GM18870 (cell line): Measurements from ENCODE around the gene AP2S1.
"Not testable (repeated sequence)": the region's sequence is repeated elsewhere in the genome, so short reads cannot be mapped to it uniquely, and the experiment has no call there.

ENCODE experiments used
- ATAC-seq: cut with Tn5 transposase; IDR thresholded peaks from one replicate; pipeline ENCODE4 v1.9.1; 2021; ENCODE audit warnings: moderate library complexity; ENCODE audit not compliant: unreplicated experiment

The AP2S1 gene

DNA sequence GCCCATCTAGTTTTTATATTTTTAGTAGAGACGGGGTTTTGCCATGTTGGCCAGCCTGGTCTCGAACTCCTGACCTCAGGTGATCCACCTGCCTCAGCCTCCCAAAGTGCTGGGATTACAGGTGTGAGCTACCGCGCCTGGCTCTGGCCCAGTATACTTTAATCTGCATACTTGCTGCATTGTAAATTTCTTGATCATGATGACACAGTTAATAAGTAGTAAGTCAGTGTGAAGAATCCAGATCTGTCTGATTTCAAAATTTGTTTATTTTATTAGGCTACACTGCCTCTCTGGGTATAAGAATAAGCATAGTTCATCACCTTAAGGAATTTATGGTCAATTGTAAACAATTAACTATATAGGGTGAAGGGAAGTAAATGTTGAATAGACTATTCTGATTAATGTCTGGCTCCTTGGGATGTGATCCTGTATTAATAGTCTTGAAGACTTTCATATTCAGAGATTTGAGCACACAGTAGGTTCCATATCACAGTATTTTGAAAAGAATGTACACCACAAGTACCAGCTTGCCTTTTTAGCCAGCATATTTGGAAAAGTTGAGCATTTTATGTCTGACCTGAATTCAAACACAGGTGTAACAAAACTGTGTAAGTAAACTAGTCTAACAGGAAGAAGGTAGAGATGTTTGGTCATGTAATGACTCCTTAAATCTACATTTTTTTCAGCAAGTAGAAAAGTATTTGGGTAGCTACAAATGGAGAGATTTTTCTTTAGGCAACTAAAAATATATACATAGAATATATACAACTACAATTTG, 17.6 kb upstream of the AP2S1 start:
- no peak for ATAC-seq

DNA sequence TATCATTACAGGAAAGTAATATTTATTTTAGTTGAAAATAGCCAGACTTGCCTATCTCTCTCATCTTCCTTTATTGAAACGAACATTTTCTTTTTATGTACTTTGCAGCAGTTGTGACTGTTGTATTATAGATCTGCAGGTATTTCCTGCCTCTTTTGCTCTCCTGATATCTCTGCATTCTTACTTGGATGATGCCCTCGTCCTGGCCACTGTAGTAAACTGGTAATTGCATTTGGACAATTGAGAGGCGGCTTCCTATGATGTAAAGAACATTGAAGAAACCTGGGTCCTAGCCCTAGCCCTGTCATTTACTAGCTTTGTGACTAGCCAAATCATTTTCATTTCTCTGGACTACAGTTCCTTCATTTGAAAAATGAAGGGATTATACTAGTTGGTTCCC, 16.5 kb upstream of the AP2S1 start:
- no peak for ATAC-seq

DNA sequence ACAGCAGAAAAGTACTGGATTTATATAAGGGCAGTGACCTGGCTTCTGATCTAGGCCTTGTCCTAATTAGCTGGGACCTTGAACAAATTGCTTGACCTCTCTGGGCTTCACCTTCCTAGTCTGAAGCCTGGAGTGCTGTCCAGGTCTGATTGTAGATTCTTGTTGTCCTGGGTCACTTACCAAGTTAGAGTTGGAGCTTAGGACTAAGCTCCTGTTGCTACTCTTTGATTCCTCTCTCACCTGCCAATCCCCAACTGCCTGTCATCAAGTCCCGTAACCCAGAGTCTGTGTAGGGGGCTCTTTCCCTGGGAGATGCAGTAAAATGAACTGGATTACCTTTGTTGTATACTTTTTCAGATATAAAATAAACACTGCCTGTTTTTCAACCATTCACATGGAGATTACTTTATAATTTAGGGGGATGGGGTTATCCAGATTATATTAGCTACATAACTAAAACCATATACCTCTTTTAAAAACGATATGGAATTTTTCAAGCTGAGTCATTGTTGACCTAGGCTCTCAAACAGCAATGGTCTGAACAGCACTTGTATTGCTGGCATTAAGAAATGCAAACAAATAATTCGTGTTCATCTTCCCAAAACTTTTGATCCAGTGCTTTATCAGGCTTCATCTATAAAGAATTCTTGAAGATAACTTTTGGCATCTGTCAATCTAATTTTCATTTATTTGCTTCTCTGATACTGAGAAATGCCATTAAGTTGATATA, 15.9 kb upstream of the AP2S1 start:
- no peak for ATAC-seq

DNA sequence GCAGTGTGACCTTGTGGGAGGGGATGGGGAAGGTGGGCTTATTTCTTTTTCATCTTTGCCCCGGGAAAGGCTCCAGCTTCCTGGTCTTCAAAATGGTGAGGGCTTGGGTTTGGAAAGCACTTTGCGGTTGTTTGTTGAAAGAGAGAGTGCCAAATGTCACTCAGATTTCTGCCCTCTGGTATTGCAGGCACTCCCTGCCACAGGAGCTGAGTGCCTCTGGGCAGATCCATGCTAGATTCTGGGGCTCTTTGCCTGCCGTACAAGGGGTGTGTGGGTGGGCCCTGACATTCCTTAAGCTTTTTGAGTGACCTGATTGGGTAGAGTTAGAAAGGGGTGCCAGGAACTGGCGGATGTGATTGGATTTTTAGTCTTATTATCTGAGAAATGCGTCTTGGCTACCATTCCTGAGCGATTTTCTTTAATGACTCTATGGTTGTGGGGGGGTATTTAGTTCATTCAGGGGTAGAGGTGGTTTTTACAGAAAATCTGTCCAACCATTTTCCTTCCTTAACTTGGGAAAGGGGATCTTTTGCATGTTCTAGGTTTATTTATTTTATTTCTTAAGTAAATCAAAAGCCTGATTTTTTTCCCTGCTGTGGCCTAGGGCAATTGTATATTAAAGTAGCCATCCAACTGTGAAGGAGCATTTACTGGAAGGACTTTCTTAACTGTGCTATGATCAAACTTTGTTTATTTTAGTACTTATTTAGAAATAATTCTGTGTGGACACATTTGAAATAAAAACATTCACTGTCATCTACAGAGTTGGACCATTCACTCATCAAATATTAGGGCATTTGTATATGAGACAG, 13.4 kb upstream of the AP2S1 start:
- ATAC-seq = no peak

DNA sequence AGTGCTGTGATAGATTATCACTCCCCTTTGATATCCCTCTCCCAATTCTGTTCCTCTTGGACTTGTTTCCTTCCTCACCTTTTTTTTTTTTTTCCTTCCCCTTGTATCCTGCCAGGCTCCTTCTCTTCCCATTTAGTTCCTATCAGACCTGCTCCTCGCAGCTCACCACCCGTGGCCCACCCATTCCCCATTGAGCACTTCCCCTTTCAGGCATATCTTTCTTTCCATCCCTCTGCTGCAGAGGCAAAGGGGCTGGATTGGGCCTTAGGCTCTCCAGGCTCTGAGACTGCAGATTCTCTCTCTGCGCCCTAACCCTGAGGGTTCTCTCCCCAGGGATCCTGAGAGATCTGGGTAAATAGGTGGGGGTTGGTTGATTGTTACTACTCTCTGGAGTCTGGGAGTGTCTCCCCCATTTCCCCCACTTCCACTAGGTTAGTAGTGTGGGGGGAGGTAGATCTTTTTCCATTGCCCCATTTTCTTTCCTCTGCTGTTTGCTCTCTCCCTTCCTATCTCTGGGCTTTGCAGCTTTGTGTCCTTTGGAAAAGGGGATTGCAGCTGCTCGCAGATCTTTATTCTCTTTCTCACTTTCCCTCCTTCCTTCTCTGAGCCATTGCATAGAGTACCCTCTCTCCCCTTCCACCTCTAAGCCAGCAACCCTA, 12.5 kb upstream of the AP2S1 start:
- no peak for ATAC-seq

DNA sequence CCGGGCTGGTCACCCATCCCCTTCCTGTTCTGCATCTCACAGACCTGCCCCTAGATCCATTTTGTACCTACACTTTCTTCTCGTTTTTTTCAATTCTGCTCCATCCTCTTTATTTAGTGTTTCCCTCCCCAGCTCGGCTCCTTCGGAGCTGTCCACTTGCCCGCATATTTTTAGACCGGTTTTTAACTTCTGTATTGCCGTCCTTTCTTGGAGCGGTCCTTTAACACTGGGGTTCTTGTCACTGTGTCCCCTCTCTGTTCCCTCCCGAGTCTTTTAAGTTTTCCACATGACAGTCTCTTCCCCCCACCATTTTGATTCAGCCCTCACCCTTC, 11.8 kb upstream of the AP2S1 start:
- ATAC-seq = no peak

DNA sequence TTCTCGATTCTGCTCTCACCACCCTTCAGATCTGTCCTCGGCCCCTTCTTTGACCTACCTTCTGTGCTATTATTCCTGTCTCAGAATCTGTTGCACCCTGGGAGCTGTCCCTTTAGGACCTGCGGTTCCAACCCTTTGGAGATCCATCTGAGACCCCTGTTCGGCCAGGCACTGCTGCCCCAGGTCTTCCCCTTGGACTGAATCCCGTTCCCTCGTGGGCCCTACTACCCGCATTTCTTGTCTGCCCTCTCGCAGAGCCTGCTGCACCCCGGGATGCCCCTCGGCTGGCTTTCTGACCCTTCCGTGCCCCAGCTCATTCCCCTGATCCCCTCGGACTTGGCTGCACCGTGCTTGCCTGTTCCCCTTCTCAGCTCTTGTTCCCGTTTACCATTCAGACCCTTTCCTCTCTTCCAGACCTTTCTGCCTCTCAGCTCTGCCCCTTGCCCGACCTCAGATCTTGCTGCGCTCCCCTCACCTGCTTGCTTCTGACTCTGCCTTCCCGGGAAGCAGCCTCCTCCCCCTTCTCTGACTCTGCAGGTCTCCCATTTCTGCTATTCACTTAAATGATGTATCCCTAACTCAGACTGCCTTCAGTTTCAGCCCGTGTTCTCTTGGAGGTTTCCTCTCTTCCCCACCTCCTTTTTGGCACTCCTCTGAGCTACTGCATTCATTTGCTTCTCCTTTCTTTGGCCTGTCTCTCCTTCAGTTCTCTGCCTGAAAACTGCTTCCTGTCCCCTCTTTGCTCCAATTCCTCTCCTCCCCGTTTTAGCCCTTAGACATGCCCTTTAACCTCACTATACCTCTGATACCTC, 11.3 kb upstream of the AP2S1 start:
- no peak for ATAC-seq

DNA sequence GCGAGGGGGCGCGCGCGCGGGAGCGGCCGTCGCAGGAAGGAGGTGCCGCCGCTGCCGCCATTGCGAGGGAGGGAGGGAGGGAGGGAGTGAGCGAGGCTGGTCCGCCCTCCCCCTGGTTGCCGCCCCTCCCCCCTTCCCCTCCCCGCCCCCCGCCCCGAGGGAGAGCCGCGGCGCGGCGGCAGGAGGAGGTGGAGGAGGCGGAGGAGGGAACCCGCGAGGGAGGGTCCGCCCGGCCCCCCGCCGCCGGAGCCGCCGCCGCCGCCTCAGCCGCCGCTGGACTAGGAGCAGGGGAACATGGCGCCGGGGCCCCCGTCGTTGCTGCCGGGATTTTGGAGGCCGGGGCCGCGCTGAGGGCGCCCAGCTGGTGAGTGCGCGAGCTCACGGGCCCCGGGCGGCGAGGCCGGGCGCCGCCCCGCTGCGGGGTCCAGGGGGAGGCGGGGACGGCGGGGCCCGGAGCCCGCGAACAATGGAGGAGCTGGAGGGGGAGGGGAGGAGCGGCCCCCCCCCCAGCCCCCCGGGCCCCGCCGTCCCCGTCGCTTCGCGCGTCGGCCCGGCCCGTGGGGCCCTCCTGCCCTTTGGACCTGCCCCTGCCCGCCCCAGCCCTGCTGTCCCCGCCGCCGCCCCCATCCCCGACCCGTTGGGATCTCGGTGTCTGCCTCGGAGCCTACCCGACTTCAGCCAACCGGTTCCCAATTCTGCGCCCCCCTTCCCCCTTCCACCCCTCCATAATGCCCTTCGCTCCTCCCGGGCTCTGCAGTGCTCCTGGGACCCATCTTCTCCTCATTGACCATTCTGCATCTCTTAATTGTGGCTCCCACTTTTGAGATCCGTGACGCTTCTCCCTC, 10.4 kb upstream of the AP2S1 start, which contains the start of gene ARHGAP35:
Gene ARHGAP35, plus strand, starts transcription at position 152 of the 845 bp plus-strand sequence. CDS start 57,679 bp downstream, outside the sequence.
- no peak for ATAC-seq

DNA sequence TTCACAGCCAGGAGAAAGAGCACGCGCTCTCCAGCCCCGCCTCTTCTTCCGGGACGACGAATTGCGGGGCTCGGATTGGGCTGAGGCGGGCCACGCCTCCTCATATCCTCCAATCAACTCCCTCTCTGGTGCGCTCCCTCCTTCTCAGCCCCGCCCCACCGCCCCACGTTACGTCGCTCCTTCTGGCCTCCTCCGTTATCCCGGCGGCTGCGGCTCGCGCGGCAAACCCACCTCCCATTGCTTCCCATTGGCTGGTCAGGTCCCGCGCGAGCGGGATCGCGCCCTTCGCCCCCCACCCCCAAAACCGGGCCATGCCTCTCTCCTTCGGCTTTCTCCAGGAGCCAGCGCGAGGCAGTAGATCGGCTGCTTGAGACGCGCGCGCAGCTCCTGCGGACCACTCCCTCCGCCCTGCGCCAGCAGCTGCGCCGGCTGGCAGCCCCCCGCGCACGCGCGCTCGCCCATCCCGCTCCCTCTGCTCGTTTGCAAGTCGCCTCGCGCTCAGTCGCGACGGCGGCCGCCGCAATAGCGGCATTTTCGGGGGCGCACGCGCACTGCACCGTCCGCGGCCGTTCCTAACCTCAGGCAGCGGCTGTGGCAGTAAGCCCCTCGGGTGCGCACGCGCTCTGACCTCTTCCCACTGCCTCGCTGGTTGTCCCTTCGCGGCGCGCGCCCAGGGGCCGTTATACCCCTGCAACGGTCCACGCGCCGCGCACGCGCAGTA, 9.6 kb upstream of the AP2S1 start:
- no peak for ATAC-seq

DNA sequence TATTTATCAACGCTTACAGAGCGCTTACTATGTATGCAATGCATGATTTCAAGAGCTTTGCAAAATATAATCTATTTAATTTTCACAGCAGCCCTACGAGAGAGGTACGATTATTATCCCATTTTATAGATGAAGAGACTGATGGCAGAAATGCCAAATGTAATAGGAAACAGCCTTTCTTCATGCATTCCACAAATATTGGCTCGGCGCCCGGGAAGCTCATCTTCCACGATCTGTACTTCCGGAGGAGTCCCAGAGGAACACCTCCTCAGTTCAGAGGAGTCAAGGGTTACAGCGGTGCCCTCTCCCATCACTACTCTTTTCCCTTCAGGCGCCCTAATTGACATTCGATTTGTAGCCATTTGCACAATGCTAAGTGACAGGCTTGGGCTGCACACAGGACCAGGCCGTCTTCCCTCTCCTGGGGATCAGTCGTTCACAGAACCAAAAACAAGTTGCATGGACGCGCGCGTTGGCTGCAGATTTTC, 9.0 kb upstream of the AP2S1 start:
- ATAC-seq = no peak

DNA sequence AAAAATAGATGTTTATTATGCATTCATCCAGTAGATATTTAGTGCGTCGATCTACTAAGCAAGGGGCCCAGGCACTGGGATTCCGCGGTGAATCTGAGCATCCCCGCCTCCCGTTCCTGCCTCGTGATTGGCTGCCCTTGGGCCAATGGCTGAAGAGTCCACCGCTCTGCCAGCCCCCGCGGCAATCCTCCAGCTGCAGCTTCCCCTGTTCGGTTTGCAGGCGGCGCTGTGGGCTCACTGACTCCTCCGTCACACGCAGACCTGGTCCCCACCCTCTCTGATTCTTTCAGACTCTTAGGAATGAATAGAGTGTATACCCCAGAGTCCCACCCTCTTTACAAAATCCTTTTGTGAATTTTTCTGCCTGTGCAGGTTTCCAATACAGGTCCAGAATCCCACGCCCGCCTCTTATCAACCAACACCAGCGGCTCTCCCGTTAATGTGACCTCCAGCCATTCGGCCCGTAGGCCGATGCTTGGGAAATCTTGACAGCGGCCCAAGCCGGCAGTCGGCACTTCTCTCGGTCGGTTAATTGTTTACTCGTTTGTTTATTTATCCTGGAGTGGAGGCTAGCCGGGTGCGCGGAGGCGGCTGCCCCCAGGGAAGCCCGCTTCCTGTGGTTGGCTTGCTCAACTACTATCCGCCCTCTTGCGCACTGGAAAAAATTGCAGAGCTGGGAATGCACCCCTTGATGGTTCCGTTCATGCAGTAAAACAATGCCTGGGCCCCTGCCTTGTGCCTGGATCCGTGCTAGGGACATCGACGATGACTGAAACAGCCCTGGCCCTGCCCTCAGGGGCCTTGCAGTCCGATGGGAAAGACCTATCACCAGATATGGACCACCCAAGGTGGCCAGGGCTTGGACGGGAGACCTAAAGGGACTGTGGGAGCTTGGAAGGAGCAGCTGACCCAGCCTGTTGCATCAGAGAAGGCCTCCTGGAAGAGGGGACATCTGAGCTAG, 5.7 kb upstream of the AP2S1 start:
- no peak for ATAC-seq

DNA sequence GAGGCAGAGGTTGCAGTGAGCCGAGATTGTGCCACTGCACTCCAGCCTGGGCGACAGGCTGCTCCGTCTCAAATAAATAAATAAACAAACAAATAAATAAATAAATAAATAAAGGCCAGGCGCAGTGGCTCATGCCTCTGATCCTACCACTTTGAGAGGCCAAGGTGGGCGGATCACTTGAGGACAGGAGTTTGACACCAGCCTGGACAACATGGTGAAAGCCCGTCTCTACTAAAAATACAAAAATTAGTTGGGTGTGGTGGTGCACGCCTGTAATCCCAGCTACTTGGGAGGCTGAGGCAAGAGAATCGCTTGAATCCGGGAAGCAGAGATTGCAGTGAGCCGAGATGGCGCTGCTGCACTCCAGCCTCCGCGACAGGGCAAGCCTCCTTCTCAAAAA, 4.1 kb upstream of the AP2S1 start:
- ATAC-seq = not testable (repeated sequence)

DNA sequence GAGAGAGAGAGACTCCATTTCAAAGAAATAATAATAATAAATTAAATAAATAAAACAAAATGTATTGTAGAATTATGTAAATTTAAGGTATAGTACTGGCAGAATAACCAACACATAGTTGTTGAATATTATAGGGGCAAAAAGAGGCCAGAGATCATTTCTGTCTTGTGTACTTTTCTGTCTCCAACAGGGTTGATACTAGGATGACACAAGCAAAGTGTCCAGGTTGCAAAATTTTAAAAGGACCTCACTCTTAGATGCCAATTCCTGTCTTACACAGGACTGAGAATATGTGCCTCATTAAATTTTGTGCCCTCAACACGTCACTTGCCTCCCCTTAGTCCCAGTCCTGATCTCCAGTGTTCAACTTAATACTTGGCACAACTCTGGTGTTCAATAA, 2.2 kb upstream of the AP2S1 start:
- ATAC-seq = no peak

DNA sequence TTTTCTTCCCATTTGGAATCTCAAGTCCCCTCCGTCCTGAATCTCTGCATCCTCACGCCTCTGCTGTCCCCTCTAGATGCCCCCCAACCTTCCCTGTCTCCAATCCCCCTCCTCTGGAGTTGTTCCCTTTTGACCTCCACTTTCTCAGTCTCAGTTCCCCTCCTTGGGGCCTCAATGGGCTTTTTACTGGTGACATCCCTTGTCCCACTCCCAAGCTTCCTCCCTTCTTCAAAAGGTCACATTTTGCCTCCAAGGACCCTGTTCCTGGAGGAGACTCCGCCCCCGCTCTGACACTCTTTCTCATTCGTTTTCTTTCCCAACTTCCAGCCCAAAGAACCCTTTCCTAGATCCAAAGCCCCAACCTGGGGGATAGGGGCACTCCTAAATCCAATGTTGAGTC, 1.0 kb downstream of the AP2S1 start:
- ATAC-seq = no peak

DNA sequence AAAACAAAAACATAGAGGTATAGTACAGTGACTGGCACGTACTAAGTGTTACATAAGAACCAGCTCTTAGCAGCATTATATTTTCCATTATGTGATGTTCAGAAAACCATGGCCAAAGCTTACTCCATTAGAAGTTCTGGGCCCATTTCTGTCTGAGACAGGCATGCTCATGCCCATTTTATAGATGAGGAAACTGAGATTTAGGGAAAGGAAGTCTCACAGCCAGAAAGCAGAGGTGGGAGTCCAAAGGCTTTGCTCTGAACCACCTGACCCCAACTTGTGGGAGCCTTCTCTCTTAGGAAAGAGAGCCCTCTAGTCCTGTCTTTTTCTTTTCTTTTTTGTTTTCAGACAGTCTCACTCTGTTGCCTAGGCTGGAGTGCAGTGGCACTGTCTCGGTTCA, 2.3 kb downstream of the AP2S1 start:
- no peak for ATAC-seq

DNA sequence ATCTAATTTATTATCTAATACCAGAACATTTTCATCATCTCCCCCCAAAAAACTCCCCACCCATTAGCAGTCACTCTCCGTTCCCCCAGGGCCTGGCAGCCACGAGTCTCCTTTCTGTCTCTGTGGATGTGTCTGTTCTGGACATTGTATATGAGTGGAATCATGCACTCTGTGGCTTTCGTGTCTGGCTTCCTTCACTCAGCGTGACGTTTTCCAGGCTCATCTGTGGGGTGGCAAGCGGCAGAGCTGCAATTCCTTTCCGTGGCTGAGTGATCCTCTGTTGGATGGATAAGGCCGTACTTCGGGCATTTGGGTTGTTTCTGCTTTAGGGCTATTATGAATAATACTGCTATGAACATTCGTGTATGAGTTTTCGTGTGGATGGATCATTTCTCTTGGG, 3.1 kb downstream of the AP2S1 start:
- ATAC-seq = no peak

DNA sequence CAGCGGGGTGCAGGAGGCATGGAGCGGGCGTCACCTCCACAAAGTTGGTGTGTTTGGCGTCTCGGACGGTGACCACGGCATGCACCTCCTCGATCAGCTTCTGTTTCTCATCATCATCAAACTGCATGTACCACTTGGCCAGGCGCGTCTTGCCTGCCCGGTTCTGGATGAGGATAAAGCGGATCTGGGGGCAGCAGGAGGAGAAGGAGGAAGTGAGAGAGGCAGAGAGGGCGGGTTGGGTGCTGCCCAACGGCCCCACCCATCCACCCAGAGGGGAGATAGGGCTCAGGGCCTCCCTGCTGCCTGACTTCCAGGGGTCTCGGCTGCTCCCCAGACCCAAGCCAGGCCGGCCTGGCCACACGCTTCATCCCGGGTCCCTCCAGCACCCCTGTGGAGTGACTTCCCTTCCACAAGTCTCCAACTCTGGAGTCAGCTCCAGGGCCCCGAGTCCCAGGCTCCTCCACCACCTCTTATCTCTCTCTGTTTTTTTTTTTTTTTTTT, 4.6 kb downstream of the AP2S1 start:
- no peak for ATAC-seq
